Sciatic nerve (tissue), 2 donors: ENCODE measurements around the gene GOLT1B. TPM values are rescaled to one million over a fixed set of nuclear protein-coding genes. Genes with fewer than 3 reads are reported as not detected.

Source experiments
- ATAC-seq: fragments of 200-7000 bp; cut with Tn5 transposase; one replicate; pipeline ENCODE4 v1.9.1; 2020; ENCODE audit warnings: mild to moderate bottlenecking, moderate library complexity
- DNase-seq: peaks from one replicate; pipeline ENCODE4 v3.0.0-alpha.2; 2020; ENCODE audit warnings: low spot score
- intact Hi-C: fragments of 100-400 bp; cut with DNase I; formaldehyde crosslinking; loops from one replicate; pipeline ENCODE4 v1.14.2; 2022
- total RNA-seq: library from RNA; stranded (reverse); fragmentation: NEBNext Ultra II Directional; extraction: Animal tissue kit (Norgen Biotek cat#: 25700); gene quantifications from one replicate; pipeline ENCODE4 v1.2.1, GENCODE V29; 2021
- donor health status: DM: no; HTN: no; CAD: no.
- donor health status: DM: no; HTN: no; CAD: no.

The GOLT1B gene
- total RNA-seq, 1 donor from 2014 or later = 26.6 TPM

DNA sequence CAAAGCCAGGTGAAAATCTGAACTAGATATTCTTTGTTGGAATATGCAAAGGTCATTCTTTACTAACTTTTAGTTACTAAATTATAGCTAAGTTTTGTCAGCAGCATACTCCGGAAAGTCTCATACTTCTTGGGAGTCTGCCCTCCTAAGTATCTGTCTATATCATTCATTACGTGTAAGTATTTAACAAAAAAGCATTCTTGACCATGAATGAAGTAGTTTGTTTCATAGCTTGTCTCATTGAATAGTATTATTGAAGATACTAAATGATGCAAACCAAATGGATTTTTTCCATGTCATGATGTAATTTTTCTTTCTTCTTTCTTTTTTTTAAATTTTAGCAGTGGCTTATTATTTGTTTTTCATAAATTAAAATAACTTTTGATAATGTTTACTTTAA, 14.7 kb downstream of the GOLT1B start:
- intact Hi-C loops = no loop called here
- no peak for ATAC-seq
- no peak for DNase-seq

GRCh38 chr12:21518451-21518850, 16.9 kb downstream of the GOLT1B start:
- DNase-seq (no peak), ATAC-seq (no peak)
- intact Hi-C loops = no loop called here

- no peak for ATAC-seq
- intact Hi-C loops = no loop called here
- no peak for DNase-seq
Observed at GRCh38 chr12:21521541-21521940, 20.0 kb downstream of the GOLT1B start.

GRCh38 chr12:21523148-21523547, 21.6 kb downstream of the GOLT1B start:
- no peak for DNase-seq

DNA sequence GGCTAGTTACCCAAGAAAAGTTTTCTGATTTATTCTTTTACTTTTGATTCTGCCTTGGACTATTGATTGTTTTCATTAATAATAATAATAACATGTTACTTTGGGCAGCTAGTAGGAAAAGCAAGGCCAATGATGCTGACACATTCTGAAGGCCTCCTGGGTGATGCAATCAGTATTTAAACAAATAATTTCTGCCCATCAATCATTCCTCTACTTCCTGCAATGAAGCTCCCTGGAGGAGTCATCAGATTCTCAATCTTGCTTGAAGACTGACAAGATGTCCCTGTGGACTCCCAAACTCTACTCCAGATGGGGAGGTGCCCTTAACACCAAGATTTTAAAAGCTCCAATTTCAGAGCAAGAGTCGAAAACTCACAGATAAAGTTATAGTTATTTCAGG, 24.5 kb downstream of the GOLT1B start, which contains the start of gene SPX:
SPX (plus strand) TSS at position 244 of the 400 bp plus-strand sequence. CDS start 177 bp downstream, outside the sequence.
- no peak for DNase-seq
- ATAC-seq = no peak
- intact Hi-C loops = no loop called here

More at GRCh38 chr12:21523148-21523547, 21.6 kb downstream of the GOLT1B start:
- intact Hi-C loops = no loop called here
- ATAC-seq = no peak

GRCh38 chr12:21526721-21527345, 25.2 kb downstream of the GOLT1B start:
- no peak for DNase-seq
- no peak for ATAC-seq
- intact Hi-C loops = no loop called here

DNA sequence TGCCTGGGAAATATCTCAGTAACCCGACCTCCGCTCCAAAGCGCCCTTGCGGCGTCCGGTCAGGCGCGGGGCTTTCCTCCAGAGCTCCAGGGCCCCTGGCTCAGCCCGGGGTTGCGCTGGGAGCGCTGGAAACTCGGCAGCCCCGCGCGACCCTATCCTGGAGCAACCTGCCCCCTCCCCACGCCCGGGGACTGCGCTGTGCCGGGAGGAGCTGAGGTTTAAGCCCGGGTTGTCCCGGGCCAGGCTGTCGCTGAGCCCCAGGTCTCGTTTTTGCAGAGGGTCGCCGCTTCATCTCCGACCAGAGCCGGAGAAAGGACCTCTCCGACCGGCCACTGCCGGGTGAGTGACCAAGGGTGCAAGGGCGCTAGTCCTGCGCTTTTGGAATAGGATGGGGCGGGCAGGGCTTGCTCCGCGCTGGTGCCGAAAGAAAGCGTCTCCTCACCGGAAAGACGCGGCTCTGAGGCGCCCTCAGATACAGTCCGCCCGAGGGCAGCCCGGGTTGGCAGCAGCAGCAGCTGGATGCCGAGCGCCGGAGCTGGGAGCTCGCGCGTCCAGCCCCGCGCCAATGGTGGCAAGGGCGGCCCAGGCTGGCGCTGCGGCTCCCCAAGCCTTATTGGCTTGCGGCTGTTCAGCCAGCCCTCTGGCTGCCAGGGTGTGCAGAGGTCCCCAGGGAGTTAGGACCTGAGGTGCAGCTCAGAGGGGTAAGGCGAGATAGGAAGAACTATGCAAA, 26.0 kb downstream of the GOLT1B start:
- ATAC-seq = peak; percentile 85
- intact Hi-C loops = no loop called here
- no peak for DNase-seq

DNA sequence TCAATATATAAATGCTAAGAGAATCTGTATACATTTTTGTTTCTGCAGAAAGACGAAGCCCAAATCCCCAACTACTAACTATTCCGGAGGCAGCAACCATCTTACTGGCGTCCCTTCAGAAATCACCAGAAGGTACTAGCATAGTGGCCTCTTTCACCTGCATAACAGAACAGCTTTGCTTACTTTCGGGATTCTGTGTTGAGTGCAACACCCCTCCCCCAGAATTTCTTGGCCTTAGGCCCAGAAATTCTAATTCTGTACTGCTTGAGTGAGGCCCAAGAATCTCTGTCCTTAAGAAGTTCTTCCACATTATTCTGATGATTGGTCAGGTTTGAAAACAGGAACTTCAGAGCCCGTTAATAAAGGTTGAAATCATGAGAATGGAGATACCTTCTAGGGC, 27.4 kb downstream of the GOLT1B start:
- intact Hi-C loops = no loop called here
- ATAC-seq (no peak), DNase-seq (no peak)

DNA sequence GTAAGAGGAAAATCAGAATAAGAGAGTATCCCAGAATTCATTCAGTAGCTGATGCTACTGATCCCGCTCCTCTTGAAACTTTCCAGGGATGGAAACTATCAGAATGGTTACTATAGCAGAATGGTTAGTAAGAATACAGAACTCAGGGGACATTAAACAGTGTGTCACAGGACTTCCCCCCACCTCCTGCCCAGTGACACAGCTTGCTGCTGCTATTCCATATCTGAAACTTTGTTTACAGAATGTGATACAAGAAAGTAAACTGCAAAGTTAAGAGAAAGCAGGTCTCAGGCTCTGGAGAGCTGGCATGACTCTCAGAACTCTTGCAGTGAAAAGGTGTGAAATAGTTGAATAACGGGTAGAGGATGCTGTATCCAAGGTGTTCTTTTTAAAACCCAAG, 27.9 kb downstream of the GOLT1B start:
- ATAC-seq (no peak), DNase-seq (no peak)
- intact Hi-C loops = no loop called here

DNA sequence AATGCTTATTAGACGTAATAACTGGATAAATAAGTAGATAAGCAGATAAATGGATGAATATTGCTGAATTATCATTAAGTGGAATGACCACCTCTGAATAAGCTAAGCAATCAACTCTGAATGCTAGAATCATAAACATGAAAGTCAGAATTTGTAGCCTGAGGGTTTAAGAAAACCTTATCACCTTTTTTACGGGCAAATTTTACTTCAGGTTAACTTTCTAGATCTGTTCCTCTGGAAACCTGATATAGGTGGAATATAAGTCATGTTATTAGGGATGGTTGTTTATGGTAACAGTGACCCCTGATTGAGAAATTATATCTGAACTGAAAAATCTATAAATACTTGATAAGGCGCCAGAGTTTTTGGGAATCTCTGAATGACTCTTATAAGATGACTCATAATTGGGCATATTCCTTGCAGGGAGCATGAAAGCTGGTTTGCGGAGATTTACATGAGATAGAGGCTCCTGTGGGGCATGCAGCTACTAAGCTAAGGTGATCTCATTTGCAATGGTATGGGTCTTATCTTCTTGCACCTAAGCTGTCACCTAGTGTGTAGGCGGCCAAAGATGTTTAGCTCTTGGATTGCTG, 36.6 kb downstream of the GOLT1B start:
- intact Hi-C loops = no loop called here
- no peak for DNase-seq
- ATAC-seq = no peak

GRCh38 chr12:21539797-21540196, 38.2 kb downstream of the GOLT1B start:
- no peak for DNase-seq
- intact Hi-C loops = no loop called here
- no peak for ATAC-seq

DNA sequence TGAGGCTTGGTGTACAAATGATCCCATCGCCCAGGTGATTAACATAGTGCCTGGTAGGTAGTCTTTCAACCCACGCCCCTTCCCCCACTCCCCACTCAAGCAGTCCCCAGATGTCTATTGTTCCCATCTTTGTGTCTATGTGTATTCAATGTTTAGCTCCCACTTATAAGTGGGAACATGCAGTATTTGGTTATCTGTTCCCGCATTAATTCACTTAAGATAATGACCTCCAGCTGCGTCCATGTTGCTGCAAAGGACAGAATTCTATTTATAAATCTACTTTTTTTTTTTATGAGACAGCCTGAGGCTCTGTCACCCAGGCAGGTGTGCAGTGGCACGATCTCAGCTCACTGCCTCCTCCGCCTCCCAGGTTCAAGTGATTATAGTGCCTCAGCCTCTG, 40.2 kb downstream of the GOLT1B start:
- no peak for DNase-seq
- ATAC-seq = no peak
- intact Hi-C loops = no loop called here

- intact Hi-C loops = no loop called here
- DNase-seq = no peak
- ATAC-seq = no peak
Observed at GRCh38 chr12:21542403-21542802, 40.8 kb downstream of the GOLT1B start.

- ATAC-seq = no peak
Observed at GRCh38 chr12:21543151-21543550, 41.6 kb downstream of the GOLT1B start.

GRCh38 chr12:21545557-21545956, 44.0 kb downstream of the GOLT1B start:
- intact Hi-C loops = no loop called here
- DNase-seq (no peak), ATAC-seq (no peak)

More at GRCh38 chr12:21543151-21543550, 41.6 kb downstream of the GOLT1B start:
- no peak for DNase-seq
- intact Hi-C loops = no loop called here

- no peak for DNase-seq
- intact Hi-C loops = no loop called here
- ATAC-seq = no peak
Observed at GRCh38 chr12:21546716-21547115, 45.1 kb downstream of the GOLT1B start.

DNA sequence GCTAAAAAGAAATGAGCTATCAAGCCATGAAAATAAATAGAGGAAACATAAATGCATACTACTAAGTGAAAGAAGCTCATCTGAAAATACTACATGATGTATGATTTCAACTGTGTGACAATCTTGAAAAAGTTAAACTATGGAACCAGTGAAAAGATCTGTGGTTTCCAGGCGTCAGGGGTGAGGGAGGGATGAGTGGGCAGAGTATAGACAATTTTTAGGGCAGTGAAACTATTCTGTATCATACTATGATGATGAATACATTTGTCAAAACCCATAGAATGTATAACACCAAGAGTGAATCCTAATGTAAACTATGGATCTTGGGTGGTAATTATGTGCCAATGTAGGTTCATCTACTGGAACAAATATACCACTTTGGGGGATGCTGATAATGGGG, 45.8 kb downstream of the GOLT1B start:
- ATAC-seq = no peak
- DNase-seq = no peak
- intact Hi-C loops = no loop called here

DNA sequence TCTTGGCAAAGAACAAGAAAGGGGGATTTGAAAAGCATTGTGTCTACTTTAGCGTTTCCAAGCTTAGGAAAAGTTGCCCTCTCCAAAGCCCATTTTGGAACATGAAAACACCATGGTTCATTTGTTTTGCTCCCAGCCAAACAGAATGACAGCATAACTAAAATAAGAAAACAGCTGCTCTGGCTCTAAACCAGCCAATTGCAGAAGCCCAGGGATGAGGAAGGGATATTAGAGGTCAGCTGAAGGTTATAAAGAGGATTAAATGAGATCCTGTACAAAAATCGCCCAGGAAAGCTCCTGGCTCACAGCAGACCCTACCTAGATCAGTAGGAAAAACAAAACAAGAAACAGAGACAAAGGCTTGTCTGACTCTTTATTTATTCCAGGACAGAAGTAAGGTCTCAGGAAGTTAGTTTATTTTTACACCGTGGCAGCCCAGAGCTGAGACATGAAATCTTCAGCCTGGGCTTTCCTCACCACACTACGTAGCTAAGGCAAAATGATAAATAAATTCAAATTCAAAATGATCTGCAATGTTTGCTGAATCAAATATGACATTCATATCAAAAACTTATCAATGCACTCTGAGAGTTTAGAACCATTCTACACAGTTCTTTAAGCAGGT, 50.4 kb downstream of the GOLT1B start:
- intact Hi-C loops = no loop called here
- DNase-seq (no peak), ATAC-seq (peak; percentile 77)

GRCh38 chr12:21552635-21553328, 51.2 kb downstream of the GOLT1B start:
- DNase-seq = no peak
- no peak for ATAC-seq
- intact Hi-C loops = no loop called here
